Smooth muscle cell of the umbilical artery (primary cell): ENCODE data around the gene ST6GAL2. TPM values are rescaled to one million over a fixed set of nuclear protein-coding genes. Genes with fewer than 3 reads are reported as not detected.

ENCODE experiments used
- total RNA-seq: library from RNA; depleted of rRNA; stranded (reverse); fragments of >200 nt; gene quantifications from 2 replicates; pipeline ENCODE4 v1.2.3, GENCODE V29; 2014

Gene ST6GAL2, protein sequence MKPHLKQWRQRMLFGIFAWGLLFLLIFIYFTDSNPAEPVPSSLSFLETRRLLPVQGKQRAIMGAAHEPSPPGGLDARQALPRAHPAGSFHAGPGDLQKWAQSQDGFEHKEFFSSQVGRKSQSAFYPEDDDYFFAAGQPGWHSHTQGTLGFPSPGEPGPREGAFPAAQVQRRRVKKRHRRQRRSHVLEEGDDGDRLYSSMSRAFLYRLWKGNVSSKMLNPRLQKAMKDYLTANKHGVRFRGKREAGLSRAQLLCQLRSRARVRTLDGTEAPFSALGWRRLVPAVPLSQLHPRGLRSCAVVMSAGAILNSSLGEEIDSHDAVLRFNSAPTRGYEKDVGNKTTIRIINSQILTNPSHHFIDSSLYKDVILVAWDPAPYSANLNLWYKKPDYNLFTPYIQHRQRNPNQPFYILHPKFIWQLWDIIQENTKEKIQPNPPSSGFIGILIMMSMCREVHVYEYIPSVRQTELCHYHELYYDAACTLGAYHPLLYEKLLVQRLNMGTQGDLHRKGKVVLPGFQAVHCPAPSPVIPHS
- total RNA-seq: 10.7 and 12.9 TPM in 2 replicates

DNA sequence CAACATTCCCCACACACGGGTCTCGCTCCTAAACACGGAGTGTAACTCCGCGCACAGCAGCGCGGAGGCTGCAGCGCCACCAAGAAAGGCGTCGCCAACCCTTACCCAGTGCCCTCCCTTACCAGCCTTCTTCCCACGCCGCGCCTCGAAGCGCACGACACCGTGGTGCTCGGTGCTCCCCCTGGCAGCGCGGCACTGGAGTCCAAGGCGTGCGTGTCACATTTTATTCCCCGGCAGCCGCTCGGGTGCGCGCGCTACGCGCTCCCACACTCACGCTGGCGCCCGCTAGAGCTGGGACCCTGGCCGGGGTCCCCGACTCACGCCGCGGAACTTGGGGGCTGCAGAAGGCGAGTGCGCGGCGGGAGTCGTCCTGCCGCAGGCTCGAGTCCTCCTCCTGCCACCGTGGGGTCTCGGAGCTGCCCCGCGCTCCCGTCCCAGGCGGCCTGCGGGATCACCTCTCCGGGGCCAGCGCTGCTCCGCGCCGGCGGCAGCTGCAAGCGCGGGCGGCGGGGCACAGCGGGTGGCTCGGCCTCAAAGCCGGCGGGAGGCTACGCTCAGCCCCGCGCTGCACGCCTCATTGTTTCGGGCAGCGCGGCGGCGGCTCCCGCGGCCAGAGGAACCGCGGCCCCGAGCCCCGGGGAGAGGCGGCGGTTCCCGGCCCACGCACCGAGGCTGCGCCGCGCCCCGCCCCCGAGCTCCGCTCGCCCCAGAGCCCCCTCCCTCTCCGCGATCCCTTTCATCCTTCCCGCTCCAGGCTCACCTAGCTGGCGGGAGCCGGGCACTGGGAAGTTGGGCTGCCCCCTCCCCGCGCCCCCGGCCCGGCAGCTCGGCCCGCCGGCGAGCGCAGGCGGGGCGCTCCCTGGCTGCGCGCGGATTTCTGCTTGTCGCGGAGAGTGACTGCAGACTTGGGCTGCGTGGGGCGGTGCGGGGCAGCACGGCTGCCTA is at the start of gene ST6GAL2:
Gene ST6GAL2, minus strand, starts transcription at position 197 of the 945 bp plus-strand sequence. CDS start 42,190 bp downstream, outside the sequence.

